Stomach (tissue), 9 donors: ENCODE data around the gene FYN. TPM values are rescaled to one million over a fixed set of nuclear protein-coding genes. Genes with fewer than 3 reads are reported as not detected.
"Not testable (repeated sequence)": the region's sequence is repeated elsewhere in the genome, so short reads cannot be mapped to it uniquely, and the experiment has no call there.

ENCODE experiments used
- DNase-seq, 2 donors: peaks; one replicate each; pipeline versions ENCODE4 v3.0.0 to v3.0.0-alpha.2; 2013 to 2019
- H3K27ac ChIP-seq, 5 donors: fragments of 200-600 bp in 4 of 5; sonication (generic) in 4 of 5; one replicate each; pipeline ENCODE4 v1.5.1; 2013 to 2019; ENCODE audit warnings: mild to moderate bottlenecking in 1 of 5, moderate library complexity in 1 of 5
- H3K27me3 ChIP-seq, 3 donors: fragments of 200-600 bp; sonication (generic); one replicate each; pipeline ENCODE4 v1.5.1; 2017 to 2019; ENCODE audit warnings: mixed run types in 1 of 3
- H3K36me3 ChIP-seq, 4 donors: fragments of 200-600 bp; sonication (generic); 1 replicate in 3 of 4; 2 replicates in 1 of 4; pipeline ENCODE4 v1.5.1; 2016 to 2019
- H3K4me1 ChIP-seq, 4 donors: fragments of 200-600 bp; sonication (generic); one replicate each; pipeline ENCODE4 v1.5.1; 2016 to 2019
- H3K4me3 ChIP-seq, 4 donors: fragments of 200-600 bp; sonication (generic) in 3 of 4; one replicate each; pipeline ENCODE4 v1.5.1; 2016 to 2019; ENCODE audit warnings: mild to moderate bottlenecking in 1 of 4
- H3K9me3 ChIP-seq, 4 donors: fragments of 200-600 bp; sonication (generic); one replicate each; pipeline ENCODE4 v1.5.1; 2016 to 2019
- CTCF ChIP-seq, 7 experiments: fragments of 450-650 bp in 4 of 7; fragments of 200-600 bp in 3 of 7; sonication (generic) in 3 of 7; IDR thresholded peaks; one replicate each; pipeline ENCODE4 v1.5.1; 2016 to 2019; ENCODE audit warnings: antibody characterized with exemption in 7 of 7, control low read depth in 2 of 7, mild to moderate bottlenecking in 1 of 7
- EP300 ChIP-seq: sonication (generic); formaldehyde crosslinking; IDR thresholded peaks from one replicate; pipeline ENCODE4 v1.6.1; 2017; ENCODE audit warnings: antibody characterized with exemption
- POLR2A ChIP-seq, 4 donors: fragments of 450-650 bp; IDR thresholded peaks; one replicate each; pipeline ENCODE4 v1.6.1; 2016; ENCODE audit warnings: antibody characterized with exemption in 4 of 4, control low read depth in 2 of 4, mild to moderate bottlenecking in 1 of 4, moderate library complexity in 1 of 4
- POLR2AphosphoS5 ChIP-seq, 3 donors: sonication (generic); formaldehyde crosslinking; IDR thresholded peaks; one replicate each; pipeline ENCODE4 v1.6.1; 2016; ENCODE audit warnings: antibody characterized with exemption in 3 of 3
- WGBS, 5 donors: extraction: QIAGEN DNeasy Blood & Tissue Kit in 3 of 5; methylation state at CpG; one replicate each; pipeline versions ENCODE4 v1.1.5 to v1.1.7; 2013 to 2018; 5-methylcytosine and 5-hydroxymethylcytosine counted together
- intact Hi-C: fragments of 100-400 bp; cut with DNase I; formaldehyde crosslinking; loops from one replicate; pipeline ENCODE4 v1.15.1; 2023; ENCODE audit warnings: low total_unique reads
- polyA plus RNA-seq, 3 donors: library from polyadenylated mRNA; stranded (reverse); fragments of 200-250 nt; gene quantifications; one replicate each; pipeline ENCODE4 v1.2.3, GENCODE V29; 2013
- total RNA-seq, 5 donors: library from RNA; depleted of rRNA; stranded (reverse); fragments of >200 nt; gene quantifications; one replicate each; pipeline versions ENCODE4 v1.1.0 to v1.2.3, GENCODE V29; 2014 to 2016
- donor health status: healthy with polysubstance abuse.
- donor health status: Bipolar disorder and iron deficiency.
- donor health status: healthy.

Gene FYN
- total and polyA plus RNA-seq, 8 donors: 8.4 to 146 (median 37.1) TPM

DNA sequence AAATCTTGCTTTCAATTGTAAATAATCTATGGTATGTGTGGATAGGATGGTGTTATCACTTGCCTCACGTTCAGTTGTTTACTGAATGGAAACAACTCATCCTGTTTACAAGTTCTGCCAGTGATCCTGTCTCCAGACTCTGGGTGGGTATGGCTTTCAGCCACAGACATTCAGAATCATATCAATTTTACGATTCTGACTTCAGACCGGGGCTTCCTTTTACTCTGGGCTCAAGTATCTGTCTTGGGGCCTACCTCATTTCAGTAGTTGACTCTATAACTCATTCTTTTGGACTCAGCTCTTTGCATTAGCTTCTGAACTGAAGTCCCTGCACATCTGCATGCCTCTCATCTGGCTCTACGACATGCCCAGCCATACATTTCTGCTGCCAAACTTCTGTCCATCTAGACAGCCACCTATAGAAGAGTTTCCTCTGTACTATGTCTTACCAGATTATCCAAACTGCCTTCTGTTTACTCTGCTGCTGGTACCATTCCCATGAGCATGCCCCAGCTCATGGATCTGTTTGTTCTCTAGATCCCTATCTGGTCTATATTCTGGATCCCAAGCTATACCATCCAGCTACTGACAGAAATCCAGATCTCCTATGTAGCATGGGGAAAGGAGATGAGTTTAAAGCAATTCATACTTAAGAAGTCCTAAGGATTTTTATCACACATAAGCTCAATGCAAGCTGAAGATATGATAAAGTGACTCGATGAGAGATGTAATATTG is 34.3 kb downstream of the FYN start:
- Histone ChIP-seq H3K4me1 (peaks cover 14 to 53% (median 33%) of the 10 kb centered on the region in 4 donors), H3K4me3 (no peak overlapping the region), H3K27me3 (no peaks in the 10 kb centered on the region), H3K36me3 (no peaks in the 10 kb centered on the region), H3K27ac (no peak overlapping the region), H3K9me3 (no peaks in the 10 kb centered on the region)
- no peak for TF ChIP-seq CTCF (IDR thresholded peaks at IDR 0.05)
- TF ChIP-seq POLR2A (IDR thresholded peaks at IDR 0.05): no peak
- no peak for TF ChIP-seq EP300
- no peak for TF ChIP-seq POLR2AphosphoS5 (IDR thresholded peaks at IDR 0.05)
- WGBS, 5 donors: 63 to 75% (median 67%) methylated on average over 5 of the region's 5 CpGs
- DNase-seq: no peak
- intact Hi-C loops: no loop called here

- peak overlapping the region in 1 of 5 donors; percentile 24 for H3K27ac ChIP-seq
- 74 to 89% (median 87%) methylated on average over 8 of the region's 8 CpGs for WGBS, 5 donors
- peaks cover 7 to 51% (median 29%) of the 10 kb centered on the region in 4 donors for H3K4me1 ChIP-seq
- no peaks in the 10 kb centered on the region for H3K9me3 ChIP-seq
- intact Hi-C loops: no loop called here
- DNase-seq: no peak
- no peak overlapping the region for H3K4me3 ChIP-seq
- H3K27me3 ChIP-seq: no peaks in the 10 kb centered on the region
- H3K36me3 ChIP-seq: no peaks in the 10 kb centered on the region
- TF ChIP-seq CTCF (IDR thresholded peaks at IDR 0.05) (no peak), EP300 (no peak), POLR2AphosphoS5 (IDR thresholded peaks at IDR 0.05) (no peak), POLR2A (IDR thresholded peaks at IDR 0.05) (no peak)
These were observed 35.4 kb downstream of the FYN start for GRCh38 chr6:111837641-111838500.

- H3K4me1 ChIP-seq: peaks cover under 1 to 48% (median 24%) of the 10 kb centered on the region in 4 donors
- no peaks in the 10 kb centered on the region for H3K27me3 ChIP-seq
- no peak overlapping the region for H3K4me3 ChIP-seq
- TF ChIP-seq EP300 (no peak), POLR2AphosphoS5 (IDR thresholded peaks at IDR 0.05) (no peak), POLR2A (IDR thresholded peaks at IDR 0.05) (no peak), CTCF (IDR thresholded peaks at IDR 0.05) (no peak)
- DNase-seq: no peak
- H3K27ac ChIP-seq: peak overlapping the region in 1 of 5 donors; percentile 24
- no peaks in the 10 kb centered on the region for H3K9me3 ChIP-seq
- WGBS, 5 donors: 79 to 90% (median 87%) methylated on average over 6 of the region's 6 CpGs
- no peaks in the 10 kb centered on the region for H3K36me3 ChIP-seq
- intact Hi-C loops: no loop called here
These were observed 36.2 kb downstream of the FYN start for GRCh38 chr6:111837007-111837406.

DNA sequence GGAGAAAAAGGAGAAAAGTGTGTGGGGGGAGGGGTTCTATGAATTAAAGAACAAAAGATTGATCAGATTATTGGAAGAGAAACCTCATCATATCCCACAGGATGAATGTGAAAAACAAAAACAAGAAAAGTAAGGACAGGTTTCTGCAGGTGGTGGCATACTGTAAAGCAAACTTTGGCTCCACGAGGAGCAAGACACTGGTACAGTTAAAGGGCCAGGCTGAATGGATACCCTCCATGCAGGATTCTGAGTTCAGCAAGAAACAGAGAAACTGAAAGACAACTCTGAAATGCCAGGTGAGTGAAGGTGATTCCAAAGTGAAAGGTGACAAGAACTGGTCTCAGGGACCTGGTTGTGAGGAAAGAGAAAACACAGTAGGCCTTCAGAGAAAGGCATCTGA is 37.4 kb downstream of the FYN start:
- Histone ChIP-seq H3K27ac (no peak overlapping the region), H3K4me1 (peaks cover 0 to 36% (median 15%) of the 10 kb centered on the region in 4 donors), H3K4me3 (no peak overlapping the region), H3K36me3 (no peaks in the 10 kb centered on the region), H3K9me3 (no peaks in the 10 kb centered on the region), H3K27me3 (no peaks in the 10 kb centered on the region)
- intact Hi-C loops: no loop called here
- 30 to 65% (median 41%) methylated on average over 1 of the region's 1 CpG for WGBS, 5 donors
- DNase-seq: no peak
- TF ChIP-seq POLR2A (IDR thresholded peaks at IDR 0.05): no peak
- no peak for TF ChIP-seq CTCF (IDR thresholded peaks at IDR 0.05)
- TF ChIP-seq POLR2AphosphoS5 (IDR thresholded peaks at IDR 0.05): no peak
- TF ChIP-seq EP300: no peak

DNA sequence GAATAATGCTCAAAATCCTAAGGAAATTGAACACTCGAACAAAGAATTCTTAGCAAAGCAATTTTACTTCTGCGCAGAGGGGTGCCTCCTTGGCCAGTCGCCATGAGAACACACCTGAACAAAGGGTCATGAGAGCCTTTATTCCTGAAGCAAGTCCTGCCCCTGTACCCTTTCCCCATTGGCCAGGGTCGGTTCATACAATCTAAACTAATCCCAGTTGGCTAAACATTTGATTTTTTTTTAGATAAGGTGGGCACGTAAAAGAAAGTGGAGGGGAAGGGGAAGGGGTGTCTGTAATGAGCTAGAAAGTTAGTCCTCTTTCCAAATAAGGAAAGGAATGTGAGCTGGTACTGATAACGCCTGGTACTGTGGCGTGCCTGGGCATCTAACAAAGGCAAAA is 37.9 kb downstream of the FYN start:
- H3K4me3 ChIP-seq, H3K27me3 ChIP-seq, H3K36me3 ChIP-seq, H3K27ac ChIP-seq, DNase-seq, intact Hi-C loops, H3K9me3 ChIP-seq: not testable (repeated sequence)
- 34 to 60% (median 40%) methylated on average over 7 of the region's 7 CpGs for WGBS, 5 donors
- peaks cover 0 to 32% (median 15%) of the 10 kb centered on the region in 4 donors for H3K4me1 ChIP-seq
